DOHH2 (cell line): Measurements from ENCODE around the gene TAF4.

Source experiments
- H3F3A ChIP-seq: fragments of 200-600 bp; sonication (generic), shearing (Covaris generic); 2 replicates; pipeline ENCODE4 v1.6.0; 2016; ENCODE audit warnings: antibody characterized with exemption, mild to moderate bottlenecking; ENCODE audit not compliant: control insufficient read depth, insufficient read depth
- H3K27ac ChIP-seq: fragments of 200-600 bp; sonication (generic); 2 replicates; pipeline ENCODE4 v1.5.1; 2014; ENCODE audit warnings: low read depth, mild to moderate bottlenecking, low read length, moderate library complexity
- H3K27me3 ChIP-seq: fragments of 200-600 bp; sonication (generic); 2 replicates; pipeline ENCODE4 v1.6.1; 2014; ENCODE audit warnings: mild to moderate bottlenecking, low read length, mixed read lengths; ENCODE audit not compliant: control insufficient read depth
- H3K36me3 ChIP-seq: fragments of 200-600 bp; sonication (generic); 2 replicates; pipeline ENCODE4 v1.6.1; 2014; ENCODE audit warnings: mild to moderate bottlenecking, low read length, moderate library complexity, mixed read lengths; ENCODE audit not compliant: control insufficient read depth
- H3K4me1 ChIP-seq: fragments of 200-600 bp; sonication (generic); 2 replicates; pipeline ENCODE4 v1.6.1; 2014; ENCODE audit warnings: mild to moderate bottlenecking, low read length, mixed read lengths; ENCODE audit not compliant: control insufficient read depth
- H3K4me2 ChIP-seq: fragments of 200-600 bp; sonication (generic); 2 replicates; pipeline ENCODE4 v1.6.0; 2014; ENCODE audit warnings: mild to moderate bottlenecking, low read length, moderate library complexity
- H3K4me3 ChIP-seq: fragments of 200-600 bp; sonication (generic); 2 replicates; pipeline ENCODE4 v1.5.1; 2014; ENCODE audit warnings: mild to moderate bottlenecking, low read length, mixed read lengths
- H3K79me2 ChIP-seq: fragments of 200-600 bp; sonication (generic); 2 replicates; pipeline ENCODE4 v1.6.1; 2014; ENCODE audit warnings: mild to moderate bottlenecking, low read length, mixed read lengths; ENCODE audit not compliant: control insufficient read depth
- H3K9me2 ChIP-seq: fragments of 200-600 bp; sonication (generic); replicated peaks from 2 replicates; pipeline ENCODE4 v1.6.1; 2014; ENCODE audit warnings: mild to moderate bottlenecking, low read length, mixed read lengths; ENCODE audit not compliant: control insufficient read depth
- H3K9me3 ChIP-seq: fragments of 200-600 bp; sonication (generic); 2 replicates; pipeline ENCODE4 v1.6.1; 2014; ENCODE audit warnings: antibody characterized with exemption, low read length, mixed read lengths; ENCODE audit not compliant: control insufficient read depth, insufficient read depth
- H4K20me1 ChIP-seq: fragments of 200-600 bp; sonication (generic); 2 replicates; pipeline ENCODE4 v1.6.0; 2014; ENCODE audit warnings: low read depth, mild to moderate bottlenecking, antibody characterized with exemption, low read length, moderate library complexity; ENCODE audit not compliant: control insufficient read depth, insufficient read depth
- CTCF ChIP-seq: fragments of 200-600 bp; sonication (generic); IDR thresholded peaks from one replicate; pipeline ENCODE4 v1.5.1; 2014; ENCODE audit warnings: antibody characterized with exemption, mild to moderate bottlenecking, low read depth, low read length; ENCODE audit not compliant: poor library complexity, severe bottlenecking
- EZH2phosphoT487 ChIP-seq: fragments of 200-600 bp; sonication (generic); IDR thresholded peaks from 2 replicates; pipeline ENCODE4 v1.6.1; 2017; ENCODE audit warnings: borderline replicate concordance, mild to moderate bottlenecking, antibody characterized with exemption, low read length, moderate library complexity, mixed read lengths

TAF4 gene

GRCh38 chr20:62001178-62001715 lies 64.4 kb downstream of the TAF4 start:
- Histone ChIP-seq H3K4me2 (no peak overlapping the region), H3K36me3 (peaks cover 84% of the 10 kb centered on the region)
- TF ChIP-seq CTCF (no peak), EZH2phosphoT487 (no peak)

GRCh38 chr20:61998343-61999121 lies 67.1 kb downstream of the TAF4 start:
- Histone ChIP-seq H3K4me2 (no peak overlapping the region), H4K20me1 (no peaks in the 10 kb centered on the region), H3K27me3 (no peaks in the 10 kb centered on the region), H3F3A (no peaks in the 10 kb centered on the region), H3K79me2 (no peaks in the 10 kb centered on the region), H3K4me1 (peaks cover 4% of the 10 kb centered on the region; the same call in 1 of the 2 replicates), H3K27ac (no peak overlapping the region), H3K36me3 (peaks cover 81% of the 10 kb centered on the region), H3K9me2 (no peaks in the 10 kb centered on the region), H3K4me3 (no peak overlapping the region), H3K9me3 (no peaks in the 10 kb centered on the region)
- no peak for TF ChIP-seq CTCF
- no peak for TF ChIP-seq EZH2phosphoT487

More at GRCh38 chr20:62001178-62001715, 64.4 kb downstream of the TAF4 start:
- Histone ChIP-seq H3K9me2 (no peaks in the 10 kb centered on the region), H3K9me3 (no peaks in the 10 kb centered on the region), H3K4me3 (no peak overlapping the region), H4K20me1 (no peaks in the 10 kb centered on the region), H3K27me3 (no peaks in the 10 kb centered on the region), H3K4me1 (peaks cover 4% of the 10 kb centered on the region; the same call in 1 of the 2 replicates), H3F3A (no peaks in the 10 kb centered on the region), H3K79me2 (no peaks in the 10 kb centered on the region), H3K27ac (no peak overlapping the region)

DNA sequence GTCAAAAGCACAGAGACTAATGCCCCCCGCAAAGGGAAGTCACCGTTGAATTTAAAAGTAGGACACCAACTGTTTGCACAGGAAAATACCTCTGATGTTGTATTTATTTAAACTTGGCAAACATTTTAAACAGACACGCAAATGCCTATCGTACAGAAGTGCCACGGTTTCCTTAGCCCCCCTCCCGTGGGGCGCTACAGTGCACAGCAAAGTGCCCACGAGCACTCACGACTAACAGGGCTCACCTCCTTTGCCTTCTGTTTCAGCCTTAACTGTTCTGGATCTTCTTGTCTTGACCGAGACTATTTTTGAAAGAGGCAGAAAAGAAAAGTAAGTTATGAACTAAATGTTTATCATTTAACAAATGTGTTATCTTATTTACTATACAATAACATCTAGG lies 67.8 kb downstream of the TAF4 start:
- no peaks in the 10 kb centered on the region for H4K20me1 ChIP-seq
- H3K36me3 ChIP-seq, result peaks cover 80% of the 10 kb centered on the region
- no peaks in the 10 kb centered on the region for H3K9me2 ChIP-seq
- H3K4me1 ChIP-seq, result peaks cover 4% of the 10 kb centered on the region; the same call in 1 of the 2 replicates
- H3K4me3 ChIP-seq, result no peak overlapping the region
- no peaks in the 10 kb centered on the region for H3K27me3 ChIP-seq
- H3K9me3 ChIP-seq, result no peaks in the 10 kb centered on the region
- no peak overlapping the region for H3K27ac ChIP-seq
- TF ChIP-seq EZH2phosphoT487, result no peak
- TF ChIP-seq CTCF, result no peak
- no peaks in the 10 kb centered on the region for H3F3A ChIP-seq
- H3K4me2 ChIP-seq, result no peak overlapping the region
- no peaks in the 10 kb centered on the region for H3K79me2 ChIP-seq
